GM10248 (cell line): ENCODE results near the gene TMED6.

Experiments
- CTCF ChIA-PET: fragments of 300-600 bp; sonication (Branson Sonifier 250); formaldehyde crosslinking; extraction: SDS; loops from one replicate; lab custom pipeline; 2021; ENCODE audit warnings: antibody characterized with exemption; lab: Yijun Ruan, JAX
- POLR2A ChIA-PET: fragments of 350-650 bp; sonication (Branson Sonifier 250); formaldehyde crosslinking; extraction: SDS; loops from one replicate; lab custom pipeline; 2020; ENCODE audit warnings: antibody characterized with exemption; lab: Yijun Ruan, JAX
- DNase-seq: peaks from one replicate; pipeline ENCODE4 v3.0.0; 2012; ENCODE audit errors: extremely low spot score
- TF ChIP-seq, protein P1 (sequence below): IDR thresholded peaks from 2 replicates; pipeline ENCODE4 v1.5.1; 2012; ENCODE audit warnings: mild to moderate bottlenecking, low read depth; ENCODE audit errors: extremely low read depth, missing control alignments, control extremely low read depth

TMED6 gene

DNA sequence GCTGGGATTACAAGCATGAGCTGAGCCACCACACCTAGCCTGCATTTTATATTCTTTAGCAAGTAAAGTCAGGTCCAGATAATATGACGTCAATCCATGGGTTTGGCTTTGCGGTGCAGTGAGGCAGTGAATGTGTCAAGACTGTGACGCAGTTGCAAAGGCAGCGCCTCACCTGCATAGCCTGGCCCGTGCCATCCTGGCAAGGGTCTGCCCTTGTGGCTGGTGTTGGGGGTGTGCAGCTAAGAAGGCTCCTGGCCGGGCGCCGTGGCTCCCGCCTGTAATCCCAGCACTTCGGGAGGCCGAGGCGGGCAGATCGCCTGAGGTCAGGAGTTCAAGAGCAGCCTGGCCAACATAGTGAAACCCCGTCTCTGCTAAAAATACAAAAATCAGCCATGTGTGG is 28.2 kb downstream of the TMED6 start:
- POLR2A ChIA-PET: no interaction called here
- no peak for DNase-seq
- TF ChIP-seq, protein P1, sequence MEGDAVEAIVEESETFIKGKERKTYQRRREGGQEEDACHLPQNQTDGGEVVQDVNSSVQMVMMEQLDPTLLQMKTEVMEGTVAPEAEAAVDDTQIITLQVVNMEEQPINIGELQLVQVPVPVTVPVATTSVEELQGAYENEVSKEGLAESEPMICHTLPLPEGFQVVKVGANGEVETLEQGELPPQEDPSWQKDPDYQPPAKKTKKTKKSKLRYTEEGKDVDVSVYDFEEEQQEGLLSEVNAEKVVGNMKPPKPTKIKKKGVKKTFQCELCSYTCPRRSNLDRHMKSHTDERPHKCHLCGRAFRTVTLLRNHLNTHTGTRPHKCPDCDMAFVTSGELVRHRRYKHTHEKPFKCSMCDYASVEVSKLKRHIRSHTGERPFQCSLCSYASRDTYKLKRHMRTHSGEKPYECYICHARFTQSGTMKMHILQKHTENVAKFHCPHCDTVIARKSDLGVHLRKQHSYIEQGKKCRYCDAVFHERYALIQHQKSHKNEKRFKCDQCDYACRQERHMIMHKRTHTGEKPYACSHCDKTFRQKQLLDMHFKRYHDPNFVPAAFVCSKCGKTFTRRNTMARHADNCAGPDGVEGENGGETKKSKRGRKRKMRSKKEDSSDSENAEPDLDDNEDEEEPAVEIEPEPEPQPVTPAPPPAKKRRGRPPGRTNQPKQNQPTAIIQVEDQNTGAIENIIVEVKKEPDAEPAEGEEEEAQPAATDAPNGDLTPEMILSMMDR: no peak
- CTCF ChIA-PET: interaction anchor here (1.0 to 1.7 kb wide), 2 partner anchors 11 to 13 kb away, joined by 3 to 5 read pairs; no protein-coding TSS in a partner anchor

DNA sequence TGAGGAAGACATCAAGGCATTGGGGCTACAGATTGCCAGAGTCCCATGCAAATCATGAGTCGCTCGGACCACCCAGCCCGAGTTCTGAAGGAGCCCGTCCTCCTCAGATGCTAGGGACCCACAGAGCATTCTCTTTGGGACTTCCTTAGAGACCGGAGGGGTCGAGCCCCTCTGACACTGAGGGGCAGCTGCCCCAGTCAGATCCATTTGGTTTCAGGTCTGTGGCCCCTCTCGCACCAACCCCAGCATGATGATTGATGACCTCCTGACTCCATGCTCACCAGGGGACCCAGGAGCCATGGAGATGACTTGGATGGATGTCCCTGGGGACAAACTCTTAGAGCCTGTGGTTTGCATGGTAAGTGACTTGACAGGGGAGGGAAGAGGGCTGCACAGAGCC is 29.2 kb downstream of the TMED6 start:
- ChIA-PET CTCF (interaction anchor here (1.7 kb wide), 1 partner anchor 10 kb away, joined by 5 read pairs; no protein-coding TSS in a partner anchor), POLR2A (no interaction called here)
- TF ChIP-seq, protein P1: no peak
- DNase-seq: no peak

DNA sequence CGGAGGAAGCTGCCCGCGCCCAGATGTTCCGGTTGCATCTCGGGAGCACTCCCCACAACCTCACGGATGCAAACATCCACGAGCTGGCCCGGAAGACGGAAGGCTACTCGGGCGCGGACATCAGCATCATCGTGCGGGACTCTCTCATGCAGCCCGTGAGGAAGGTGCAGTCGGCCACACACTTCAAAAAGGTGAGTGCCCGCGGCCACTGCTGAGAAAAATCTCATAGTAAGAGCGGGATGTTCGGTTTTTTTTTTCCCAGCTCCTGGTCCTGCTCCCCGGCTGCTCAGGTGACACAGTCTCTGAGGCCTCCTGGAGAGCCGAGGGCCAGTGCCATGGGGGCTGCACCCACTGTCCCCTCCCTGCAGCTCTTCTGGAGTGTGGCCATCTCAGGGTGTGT is 30.5 kb downstream of the TMED6 start:
- TF ChIP-seq, protein P1: no peak
- CTCF ChIA-PET: no interaction called here
- POLR2A ChIA-PET: no interaction called here
- no peak for DNase-seq

DNA sequence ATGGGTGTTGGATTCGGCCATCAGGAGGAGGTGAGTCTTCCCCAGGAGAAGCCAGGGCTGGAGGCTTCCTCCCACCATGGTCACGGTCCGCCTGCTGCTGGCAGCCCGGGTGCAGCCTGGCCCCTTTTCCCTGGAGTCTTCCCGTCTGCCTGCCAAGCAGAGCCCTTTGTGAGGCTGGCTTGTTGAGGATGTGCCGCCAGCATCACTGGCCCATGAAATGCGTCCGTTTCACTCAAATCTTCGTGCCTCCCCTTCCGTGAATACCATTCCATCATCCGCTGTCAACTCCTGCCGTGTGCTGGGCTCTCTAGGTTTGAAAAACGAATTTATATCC is 30.9 kb downstream of the TMED6 start:
- TF ChIP-seq, protein P1: no peak
- ChIA-PET POLR2A (no interaction called here), CTCF (no interaction called here)
- DNase-seq: no peak

DNA sequence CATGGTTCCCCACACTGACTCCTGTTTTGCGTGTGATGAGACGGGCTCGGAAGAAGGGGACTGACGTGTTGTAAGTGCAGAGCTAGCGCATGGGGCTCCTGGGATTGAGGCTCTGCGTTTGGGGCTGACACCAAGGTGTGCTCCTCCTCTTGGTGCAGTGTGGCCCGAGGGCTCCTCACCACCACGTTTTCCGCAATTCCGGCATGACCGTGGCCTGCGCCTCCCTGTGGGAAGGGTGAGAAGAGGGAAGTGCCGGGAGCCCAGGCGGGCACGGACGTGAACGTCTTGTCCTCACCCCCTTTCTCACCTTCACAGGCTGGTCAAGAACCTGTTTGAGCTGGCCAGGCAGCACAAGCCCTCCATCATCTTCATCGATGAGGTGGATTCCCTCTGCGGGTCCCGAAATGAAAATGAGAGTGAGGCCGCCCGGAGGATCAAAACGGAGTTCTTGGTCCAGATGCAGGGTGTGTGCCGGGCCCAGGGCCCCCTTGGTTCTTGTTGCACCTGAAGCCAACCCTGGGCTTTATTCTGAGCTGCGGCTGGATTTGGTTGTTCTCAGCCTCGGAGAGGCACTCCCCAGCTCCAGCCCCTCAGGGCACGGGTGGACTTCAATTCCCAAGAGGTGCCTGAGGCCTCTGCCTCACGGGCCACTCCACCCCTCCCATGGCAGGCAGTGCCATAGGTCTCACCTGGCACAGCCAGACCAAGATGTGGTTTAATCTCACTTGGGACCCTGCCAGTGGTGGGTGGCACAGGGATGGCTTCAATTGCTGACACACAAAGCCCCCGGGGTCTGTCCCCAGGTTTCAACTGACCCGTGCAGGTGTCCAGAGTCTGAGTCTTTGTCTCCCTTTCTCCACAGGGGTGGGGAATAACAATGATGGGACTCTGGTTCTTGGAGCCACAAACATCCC is 31.5 kb downstream of the TMED6 start:
- TF ChIP-seq, protein P1: no peak
- no peak for DNase-seq
- ChIA-PET CTCF (interaction anchor here (2.1 kb wide), 1 partner anchor 9 kb away, joined by 7 read pairs; no protein-coding TSS in a partner anchor), POLR2A (no interaction called here)

DNA sequence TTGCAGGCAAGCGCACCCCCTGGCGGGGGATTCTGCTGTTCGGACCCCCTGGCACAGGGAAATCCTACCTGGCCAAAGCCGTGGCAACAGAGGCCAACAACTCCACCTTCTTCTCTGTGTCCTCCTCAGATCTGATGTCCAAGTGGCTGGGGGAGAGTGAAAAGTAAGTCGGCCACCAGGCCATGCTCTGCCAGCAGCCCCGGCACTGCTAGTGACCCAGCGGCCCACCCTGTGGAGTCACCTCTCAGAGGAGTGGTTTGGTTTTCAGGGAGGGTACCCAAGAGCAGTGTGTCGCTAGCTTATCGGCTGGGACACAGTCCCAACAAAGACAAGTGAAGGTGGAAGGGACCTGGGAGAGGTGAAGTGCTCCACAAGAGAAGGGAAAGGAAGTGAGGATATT is 32.2 kb downstream of the TMED6 start:
- ChIA-PET POLR2A (no interaction called here), CTCF (interaction anchor here (2.1 kb wide), 1 partner anchor 9 kb away, joined by 7 read pairs; no protein-coding TSS in a partner anchor)
- TF ChIP-seq, protein P1: no peak
- DNase-seq: no peak
